HCT116 (cell line): ENCODE measurements around the gene S100A13.

Experiments
- CBX3 ChIP-seq: IDR thresholded peaks from 2 replicates; pipeline ENCODE4 v1.6.1; 2012; ENCODE audit warnings: low read depth
- CTCF ChIP-seq, 3 experiments: fragments of 200-600 bp in 1 of 3; sonication (generic) in 1 of 3; IDR thresholded peaks in 2 of 3; conservative IDR thresholded peaks in 1 of 3; 2 replicates each; pipeline ENCODE4 v1.5.1; 2012 to 2017; ENCODE audit warnings: low read depth in 2 of 3, low read length in 2 of 3, antibody characterized with exemption in 1 of 3, borderline replicate concordance in 1 of 3, control low read depth in 1 of 3, mild to moderate bottlenecking in 1 of 3, mixed read lengths in 1 of 3, mixed run types in 1 of 3, moderate library complexity in 1 of 3; ENCODE audit not compliant: insufficient read depth in 1 of 3

GRCh38 chr1:153569465-153569864 lies 57.8 kb downstream of the S100A13 start:
- no peak for TF ChIP-seq CTCF (IDR thresholded peaks at IDR 0.05 in 2 of 3, conservative IDR thresholded peaks at IDR 0.05 in 1 of 3; ENCODE audit: borderline replicate concordance in 1 of 3, insufficient read depth in 1 of 3, low read depth in 2 of 3, low read length in 2 of 3)
- no peak for TF ChIP-seq CBX3
